ENCODE results near the gene SALL3.

DNA sequence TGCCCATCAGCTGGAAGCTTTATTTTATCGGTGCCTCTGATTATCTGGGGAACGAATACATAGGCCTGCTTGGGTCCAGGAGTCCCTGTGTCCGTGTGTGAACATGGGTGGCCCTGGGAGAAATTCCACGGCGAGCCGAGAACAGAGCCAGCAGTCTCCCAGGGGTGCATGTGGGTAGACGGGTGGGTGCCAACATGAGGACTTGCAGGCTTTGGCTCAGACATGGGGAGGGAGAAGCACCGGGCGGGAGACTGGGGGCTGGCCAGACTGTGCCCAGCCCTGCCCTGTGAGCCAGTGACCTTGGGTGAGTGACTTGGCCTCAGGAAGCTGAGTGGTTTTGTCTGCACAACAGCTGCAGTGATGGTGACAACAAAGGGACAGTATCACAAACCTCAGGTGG is 44.2 kb upstream of the SALL3 start:
- TF ChIP-seq, protein P1, sequence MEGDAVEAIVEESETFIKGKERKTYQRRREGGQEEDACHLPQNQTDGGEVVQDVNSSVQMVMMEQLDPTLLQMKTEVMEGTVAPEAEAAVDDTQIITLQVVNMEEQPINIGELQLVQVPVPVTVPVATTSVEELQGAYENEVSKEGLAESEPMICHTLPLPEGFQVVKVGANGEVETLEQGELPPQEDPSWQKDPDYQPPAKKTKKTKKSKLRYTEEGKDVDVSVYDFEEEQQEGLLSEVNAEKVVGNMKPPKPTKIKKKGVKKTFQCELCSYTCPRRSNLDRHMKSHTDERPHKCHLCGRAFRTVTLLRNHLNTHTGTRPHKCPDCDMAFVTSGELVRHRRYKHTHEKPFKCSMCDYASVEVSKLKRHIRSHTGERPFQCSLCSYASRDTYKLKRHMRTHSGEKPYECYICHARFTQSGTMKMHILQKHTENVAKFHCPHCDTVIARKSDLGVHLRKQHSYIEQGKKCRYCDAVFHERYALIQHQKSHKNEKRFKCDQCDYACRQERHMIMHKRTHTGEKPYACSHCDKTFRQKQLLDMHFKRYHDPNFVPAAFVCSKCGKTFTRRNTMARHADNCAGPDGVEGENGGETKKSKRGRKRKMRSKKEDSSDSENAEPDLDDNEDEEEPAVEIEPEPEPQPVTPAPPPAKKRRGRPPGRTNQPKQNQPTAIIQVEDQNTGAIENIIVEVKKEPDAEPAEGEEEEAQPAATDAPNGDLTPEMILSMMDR (IDR thresholded peaks at IDR 0.05), result no peak
- TF ChIP-seq EP300 (IDR thresholded peaks at IDR 0.05) (no peak), POLR2A (IDR thresholded peaks at IDR 0.05) (no peak)
